Liver (tissue), 9 donors: ENCODE data around the gene CNST. TPM values are rescaled to one million over a fixed set of nuclear protein-coding genes. Genes with fewer than 3 reads are reported as not detected.

Experiments used
- DNase-seq: peaks from one replicate; pipeline ENCODE4 v3.0.0-alpha.2; 2017; ENCODE audit warnings: low spot score
- H3K27ac ChIP-seq, 2 donors: one replicate each; pipeline ENCODE4 v1.7.0; 2013; ENCODE audit warnings: inconsistent platforms in 2 of 2, low read length in 2 of 2, control low read depth in 1 of 2, low read depth in 1 of 2, mild to moderate bottlenecking in 1 of 2
- H3K27me3 ChIP-seq, 4 donors: one replicate each; pipeline versions ENCODE4 v1.6.1 to v1.7.0; 2013; ENCODE audit warnings: low read length in 3 of 4, inconsistent platforms in 1 of 4, mild to moderate bottlenecking in 1 of 4, moderate library complexity in 1 of 4; ENCODE audit not compliant: control insufficient read depth in 4 of 4, insufficient read depth in 4 of 4
- H3K36me3 ChIP-seq, 4 donors: one replicate each; pipeline versions ENCODE4 v1.6.1 to v1.7.0; 2013; ENCODE audit warnings: low read length in 3 of 4, mild to moderate bottlenecking in 3 of 4, low read depth in 1 of 4, moderate library complexity in 1 of 4; ENCODE audit not compliant: control insufficient read depth in 4 of 4, insufficient read depth in 3 of 4
- H3K4me1 ChIP-seq, 4 donors: one replicate each; pipeline versions ENCODE4 v1.6.1 to v1.7.0; 2013; ENCODE audit warnings: low read length in 3 of 4, mild to moderate bottlenecking in 3 of 4, moderate library complexity in 1 of 4; ENCODE audit not compliant: control insufficient read depth in 4 of 4, insufficient read depth in 4 of 4
- H3K4me3 ChIP-seq, 3 donors: one replicate each; pipeline versions ENCODE4 v1.6.1 to v1.7.0; 2013; ENCODE audit warnings: low read length in 3 of 3, control low read depth in 1 of 3, low read depth in 1 of 3, mild to moderate bottlenecking in 1 of 3
- H3K9ac ChIP-seq, 2 donors: one replicate each; pipeline ENCODE4 v1.7.0; 2013; ENCODE audit warnings: low read length in 2 of 2, mild to moderate bottlenecking in 2 of 2, moderate library complexity in 2 of 2, control low read depth in 1 of 2, low read depth in 1 of 2
- H3K9me3 ChIP-seq, 4 donors: one replicate each; pipeline versions ENCODE4 v1.6.1 to v1.7.0; 2013; ENCODE audit warnings: low read length in 3 of 4; ENCODE audit not compliant: control insufficient read depth in 4 of 4
- FOXA1 ChIP-seq: IDR thresholded peaks from 2 replicates; pipeline ENCODE4 v1.6.1; 2016; ENCODE audit warnings: antibody characterized with exemption
- FOXA2 ChIP-seq: IDR thresholded peaks from 2 replicates; pipeline ENCODE4 v1.6.1; 2016; ENCODE audit warnings: antibody characterized with exemption
- GABPA ChIP-seq, 2 donors: IDR thresholded peaks in 1 of 2; conservative IDR thresholded peaks in 1 of 2; 2 replicates each; pipeline ENCODE4 v1.6.1; 2016; ENCODE audit warnings: antibody characterized with exemption in 2 of 2, mild to moderate bottlenecking in 1 of 2, moderate library complexity in 1 of 2
- HNF4G ChIP-seq: IDR thresholded peaks from 2 replicates; pipeline ENCODE4 v1.6.1; 2016; ENCODE audit warnings: antibody characterized with exemption
- JUND ChIP-seq, 2 donors: IDR thresholded peaks; 2 replicates each; pipeline ENCODE4 v1.6.1; 2016; ENCODE audit warnings: antibody characterized with exemption in 2 of 2
- NR2F2 ChIP-seq: IDR thresholded peaks from 2 replicates; pipeline ENCODE4 v1.6.1; 2016; ENCODE audit warnings: antibody characterized with exemption
- RAD21 ChIP-seq, 2 donors: IDR thresholded peaks; 2 replicates each; pipeline ENCODE4 v1.6.1; 2016; ENCODE audit warnings: antibody characterized with exemption in 2 of 2, mild to moderate bottlenecking in 2 of 2
- RXRA ChIP-seq, 2 donors: IDR thresholded peaks; 2 replicates each; pipeline ENCODE4 v1.6.1; 2017 to 2018; ENCODE audit warnings: antibody characterized with exemption in 2 of 2, mild to moderate bottlenecking in 1 of 2
- SP1 ChIP-seq: IDR thresholded peaks from 2 replicates; pipeline ENCODE4 v1.6.1; 2018; ENCODE audit warnings: antibody characterized with exemption, mild to moderate bottlenecking
- TAF1 ChIP-seq: conservative IDR thresholded peaks from 2 replicates; pipeline ENCODE4 v1.6.1; 2016; ENCODE audit warnings: antibody characterized with exemption, mild to moderate bottlenecking
- YY1 ChIP-seq: IDR thresholded peaks from 2 replicates; pipeline ENCODE4 v1.6.1; 2016; ENCODE audit warnings: antibody characterized with exemption, mild to moderate bottlenecking
- WGBS: extraction: QIAGEN DNeasy Blood & Tissue Kit; methylation state at CpG from one replicate; pipeline ENCODE4 v1.1.7; 2013; 5-methylcytosine and 5-hydroxymethylcytosine counted together
- polyA plus RNA-seq, 2 donors: library from polyadenylated mRNA; stranded (reverse) in 1 of 2; unstranded in 1 of 2; fragments of 200-250 nt in 1 of 2; fragments of >200 nt in 1 of 2; fragmentation: Nextera tagmentation in 1 of 2; extraction: Ambion mirVana in 1 of 2; gene quantifications; one replicate each; pipeline versions ENCODE4 v1.2.1 to v1.2.3, GENCODE V29; 2013 to 2015
- total RNA-seq, 2 donors: library from RNA; depleted of rRNA; stranded (reverse); fragments of >200 nt; gene quantifications; one replicate each; pipeline ENCODE4 v1.2.3, GENCODE V29; 2014
- TF ChIP-seq, protein P1 (sequence below): IDR thresholded peaks from 2 replicates; pipeline ENCODE4 v1.6.1; 2016; ENCODE audit warnings: antibody characterized with exemption
- TF ChIP-seq, protein P2 (sequence below): IDR thresholded peaks from 2 replicates; pipeline ENCODE4 v1.6.1; 2016; ENCODE audit warnings: antibody characterized with exemption
- TF ChIP-seq, protein P3 (sequence below): fragments of 150-350 bp; IDR thresholded peaks from 2 replicates; pipeline ENCODE4 v1.5.1; 2017; ENCODE audit warnings: improper control_type of control experiment, low read depth, low read length; ENCODE audit not compliant: missing input control
- TF ChIP-seq, protein P4 (sequence below): IDR thresholded peaks from 2 replicates; pipeline ENCODE4 v1.6.1; 2016; ENCODE audit warnings: antibody characterized with exemption, mild to moderate bottlenecking
- TF ChIP-seq, protein P5 (sequence below): IDR thresholded peaks from 2 replicates; pipeline ENCODE4 v1.6.1; 2016; ENCODE audit warnings: antibody characterized with exemption
- donor health status: healthy.
- donor health status: healthy.
- donor health status: healthy.
- donor health status: healthy.
- donor health status: healthy.

CNST gene
- total and polyA plus RNA-seq, 4 donors = 6.1 to 36.3 (median 12.1) TPM

DNA sequence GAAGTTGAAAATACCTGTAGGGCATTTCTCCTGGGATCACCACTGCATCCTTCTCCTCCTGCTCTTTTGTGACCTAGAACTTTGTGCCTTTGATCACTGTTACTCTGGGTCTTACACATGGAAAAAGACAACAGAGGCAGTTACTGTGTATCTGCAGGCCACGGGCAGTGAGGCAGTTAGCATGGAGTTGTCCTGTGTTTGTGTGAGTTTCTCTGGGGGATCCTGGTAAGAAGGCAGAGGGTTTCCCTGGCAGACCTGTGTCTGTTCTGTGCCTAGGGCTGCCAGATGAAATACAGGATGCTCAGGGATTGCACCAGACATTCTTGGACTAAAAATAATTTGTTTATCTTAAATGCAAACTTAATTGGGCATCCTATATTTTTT, 113.5 kb downstream of the CNST start:
- no peak overlapping the region for H3K27ac ChIP-seq
- WGBS = 49% methylated on average over 1 of the region's 1 CpG
- no peaks in the 10 kb centered on the region for H3K27me3 ChIP-seq
- no peaks in the 10 kb centered on the region for H3K4me1 ChIP-seq
- no peak for DNase-seq
- no peaks in the 10 kb centered on the region for H3K9me3 ChIP-seq
- no peak overlapping the region for H3K4me3 ChIP-seq
- TF ChIP-seq RXRA (IDR thresholded peaks at IDR 0.05) (no peak), GABPA (IDR thresholded peaks at IDR 0.05 in 1 of 2, conservative IDR thresholded peaks at IDR 0.05 in 1 of 2) (no peak), HNF4G (no peak), RAD21 (IDR thresholded peaks at IDR 0.05) (no peak), TAF1 (no peak), YY1 (no peak), SP1 (no peak), FOXA1 (no peak), NR2F2 (no peak), JUND (IDR thresholded peaks at IDR 0.05) (no peak)
- TF ChIP-seq, protein P1, sequence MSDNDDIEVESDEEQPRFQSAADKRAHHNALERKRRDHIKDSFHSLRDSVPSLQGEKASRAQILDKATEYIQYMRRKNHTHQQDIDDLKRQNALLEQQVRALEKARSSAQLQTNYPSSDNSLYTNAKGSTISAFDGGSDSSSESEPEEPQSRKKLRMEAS = no peak
- TF ChIP-seq, protein P2, sequence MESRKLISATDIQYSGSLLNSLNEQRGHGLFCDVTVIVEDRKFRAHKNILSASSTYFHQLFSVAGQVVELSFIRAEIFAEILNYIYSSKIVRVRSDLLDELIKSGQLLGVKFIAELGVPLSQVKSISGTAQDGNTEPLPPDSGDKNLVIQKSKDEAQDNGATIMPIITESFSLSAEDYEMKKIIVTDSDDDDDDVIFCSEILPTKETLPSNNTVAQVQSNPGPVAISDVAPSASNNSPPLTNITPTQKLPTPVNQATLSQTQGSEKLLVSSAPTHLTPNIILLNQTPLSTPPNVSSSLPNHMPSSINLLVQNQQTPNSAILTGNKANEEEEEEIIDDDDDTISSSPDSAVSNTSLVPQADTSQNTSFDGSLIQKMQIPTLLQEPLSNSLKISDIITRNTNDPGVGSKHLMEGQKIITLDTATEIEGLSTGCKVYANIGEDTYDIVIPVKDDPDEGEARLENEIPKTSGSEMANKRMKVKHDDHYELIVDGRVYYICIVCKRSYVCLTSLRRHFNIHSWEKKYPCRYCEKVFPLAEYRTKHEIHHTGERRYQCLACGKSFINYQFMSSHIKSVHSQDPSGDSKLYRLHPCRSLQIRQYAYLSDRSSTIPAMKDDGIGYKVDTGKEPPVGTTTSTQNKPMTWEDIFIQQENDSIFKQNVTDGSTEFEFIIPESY = no peak
- TF ChIP-seq, protein P3, sequence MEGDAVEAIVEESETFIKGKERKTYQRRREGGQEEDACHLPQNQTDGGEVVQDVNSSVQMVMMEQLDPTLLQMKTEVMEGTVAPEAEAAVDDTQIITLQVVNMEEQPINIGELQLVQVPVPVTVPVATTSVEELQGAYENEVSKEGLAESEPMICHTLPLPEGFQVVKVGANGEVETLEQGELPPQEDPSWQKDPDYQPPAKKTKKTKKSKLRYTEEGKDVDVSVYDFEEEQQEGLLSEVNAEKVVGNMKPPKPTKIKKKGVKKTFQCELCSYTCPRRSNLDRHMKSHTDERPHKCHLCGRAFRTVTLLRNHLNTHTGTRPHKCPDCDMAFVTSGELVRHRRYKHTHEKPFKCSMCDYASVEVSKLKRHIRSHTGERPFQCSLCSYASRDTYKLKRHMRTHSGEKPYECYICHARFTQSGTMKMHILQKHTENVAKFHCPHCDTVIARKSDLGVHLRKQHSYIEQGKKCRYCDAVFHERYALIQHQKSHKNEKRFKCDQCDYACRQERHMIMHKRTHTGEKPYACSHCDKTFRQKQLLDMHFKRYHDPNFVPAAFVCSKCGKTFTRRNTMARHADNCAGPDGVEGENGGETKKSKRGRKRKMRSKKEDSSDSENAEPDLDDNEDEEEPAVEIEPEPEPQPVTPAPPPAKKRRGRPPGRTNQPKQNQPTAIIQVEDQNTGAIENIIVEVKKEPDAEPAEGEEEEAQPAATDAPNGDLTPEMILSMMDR = no peak
- H3K9ac ChIP-seq = no peak overlapping the region
- no peaks in the 10 kb centered on the region for H3K36me3 ChIP-seq

DNA sequence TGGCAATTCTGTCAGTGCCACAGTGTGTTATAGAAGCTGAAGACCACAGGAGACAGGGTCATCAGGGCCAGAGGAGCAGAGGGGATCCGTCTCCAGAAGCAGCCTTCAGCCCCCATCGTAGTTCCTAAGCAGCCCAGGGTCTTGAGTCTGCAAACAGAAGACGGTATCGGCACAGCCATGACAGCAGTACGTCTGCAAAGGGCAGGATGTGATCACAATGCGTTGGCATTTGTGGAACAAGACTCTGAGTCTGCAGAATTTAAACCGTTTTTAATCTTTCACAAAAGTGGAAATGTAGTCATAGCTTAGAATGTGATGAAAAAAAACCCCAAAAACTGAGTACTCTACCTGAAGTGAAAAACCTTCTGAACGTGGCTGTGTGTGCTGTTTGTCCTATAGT, 113.9 kb downstream of the CNST start:
- WGBS = 74% methylated on average over 8 of the region's 8 CpGs
- Histone ChIP-seq H3K36me3 (no peaks in the 10 kb centered on the region), H3K27ac (no peak overlapping the region), H3K4me3 (no peak overlapping the region), H3K27me3 (no peaks in the 10 kb centered on the region), H3K9me3 (no peaks in the 10 kb centered on the region), H3K4me1 (no peaks in the 10 kb centered on the region), H3K9ac (no peak overlapping the region)
- TF ChIP-seq, protein P2 = no peak
- TF ChIP-seq TAF1 (no peak), FOXA2 (no peak), YY1 (no peak), JUND (IDR thresholded peaks at IDR 0.05) (no peak), SP1 (no peak), GABPA (IDR thresholded peaks at IDR 0.05 in 1 of 2, conservative IDR thresholded peaks at IDR 0.05 in 1 of 2) (no peak), RAD21 (IDR thresholded peaks at IDR 0.05) (no peak)
- TF ChIP-seq, protein P4, sequence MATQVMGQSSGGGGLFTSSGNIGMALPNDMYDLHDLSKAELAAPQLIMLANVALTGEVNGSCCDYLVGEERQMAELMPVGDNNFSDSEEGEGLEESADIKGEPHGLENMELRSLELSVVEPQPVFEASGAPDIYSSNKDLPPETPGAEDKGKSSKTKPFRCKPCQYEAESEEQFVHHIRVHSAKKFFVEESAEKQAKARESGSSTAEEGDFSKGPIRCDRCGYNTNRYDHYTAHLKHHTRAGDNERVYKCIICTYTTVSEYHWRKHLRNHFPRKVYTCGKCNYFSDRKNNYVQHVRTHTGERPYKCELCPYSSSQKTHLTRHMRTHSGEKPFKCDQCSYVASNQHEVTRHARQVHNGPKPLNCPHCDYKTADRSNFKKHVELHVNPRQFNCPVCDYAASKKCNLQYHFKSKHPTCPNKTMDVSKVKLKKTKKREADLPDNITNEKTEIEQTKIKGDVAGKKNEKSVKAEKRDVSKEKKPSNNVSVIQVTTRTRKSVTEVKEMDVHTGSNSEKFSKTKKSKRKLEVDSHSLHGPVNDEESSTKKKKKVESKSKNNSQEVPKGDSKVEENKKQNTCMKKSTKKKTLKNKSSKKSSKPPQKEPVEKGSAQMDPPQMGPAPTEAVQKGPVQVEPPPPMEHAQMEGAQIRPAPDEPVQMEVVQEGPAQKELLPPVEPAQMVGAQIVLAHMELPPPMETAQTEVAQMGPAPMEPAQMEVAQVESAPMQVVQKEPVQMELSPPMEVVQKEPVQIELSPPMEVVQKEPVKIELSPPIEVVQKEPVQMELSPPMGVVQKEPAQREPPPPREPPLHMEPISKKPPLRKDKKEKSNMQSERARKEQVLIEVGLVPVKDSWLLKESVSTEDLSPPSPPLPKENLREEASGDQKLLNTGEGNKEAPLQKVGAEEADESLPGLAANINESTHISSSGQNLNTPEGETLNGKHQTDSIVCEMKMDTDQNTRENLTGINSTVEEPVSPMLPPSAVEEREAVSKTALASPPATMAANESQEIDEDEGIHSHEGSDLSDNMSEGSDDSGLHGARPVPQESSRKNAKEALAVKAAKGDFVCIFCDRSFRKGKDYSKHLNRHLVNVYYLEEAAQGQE = no peak
- TF ChIP-seq, protein P5, sequence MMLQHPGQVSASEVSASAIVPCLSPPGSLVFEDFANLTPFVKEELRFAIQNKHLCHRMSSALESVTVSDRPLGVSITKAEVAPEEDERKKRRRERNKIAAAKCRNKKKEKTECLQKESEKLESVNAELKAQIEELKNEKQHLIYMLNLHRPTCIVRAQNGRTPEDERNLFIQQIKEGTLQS = no peak
- TF ChIP-seq, protein P1 = no peak
- no peak for DNase-seq
